ENCODE data around the gene PSD2. TPM values are rescaled to one million over a fixed set of nuclear protein-coding genes. Genes with fewer than 3 reads are reported as not detected.

Gene PSD2
- total and polyA plus RNA-seq, 10 of the 15 experiments (the other 5 are each of a cell fraction or from before 2014, with no cell fraction given) = 0.02 to 0.14 (median 0.03) TPM; not detected in 5

DNA sequence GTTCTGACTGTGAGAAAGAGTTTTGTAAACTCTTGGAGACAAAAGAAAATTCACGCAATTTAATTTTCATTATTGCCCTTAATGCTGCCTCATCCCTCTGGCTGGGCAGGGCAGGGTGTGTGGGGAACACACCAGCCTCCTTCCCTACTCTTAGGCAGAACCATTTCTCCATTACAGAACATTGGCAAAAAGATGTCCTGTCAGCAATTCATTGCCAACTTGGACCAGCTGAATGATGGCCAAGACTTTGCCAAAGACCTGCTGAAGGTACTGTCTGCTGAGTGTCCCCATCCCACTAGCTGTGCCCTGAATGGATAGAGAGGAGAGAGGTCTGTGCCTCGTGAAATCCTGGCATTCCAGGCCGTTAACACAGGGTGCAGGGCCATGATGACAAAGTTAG lies 37.9 kb downstream of the PSD2 start:
- no peaks in the 10 kb centered on the region for H3K4me1 ChIP-seq (ENCODE audit: control insufficient read depth, insufficient read depth, low read length)
- no TSS peak for BruUV-seq (replicated peaks)
- H3K27ac ChIP-seq (ENCODE audit: control insufficient read depth, insufficient read depth) = no peak overlapping the region
- no peak for ATAC-seq
- WGBS (ENCODE audit: insufficient coverage, insufficient replicate concordance, low lambda C conversion rate, missing lambda C conversion rate) = 24% methylated on average over 3 of the region's 3 CpGs
- TF ChIP-seq CHD2 (IDR thresholded peaks at IDR 0.05; ENCODE audit: borderline replicate concordance, low read depth, low read length) (no peak), KLF5 (IDR thresholded peaks at IDR 0.05; ENCODE audit: partially characterized antibody) (no peak), MXI1 (IDR thresholded peaks at IDR 0.05; ENCODE audit: low read depth, low read length) (no peak), CHD1 (IDR thresholded peaks at IDR 0.05; ENCODE audit: low read depth, low read length) (no peak), ATF7 (IDR thresholded peaks at IDR 0.05; ENCODE audit: low read depth) (no peak), RAD51 (IDR thresholded peaks at IDR 0.05) (no peak), NFXL1 (IDR thresholded peaks at IDR 0.05; ENCODE audit: borderline replicate concordance) (no peak)
- TF ChIP-seq, protein P1, sequence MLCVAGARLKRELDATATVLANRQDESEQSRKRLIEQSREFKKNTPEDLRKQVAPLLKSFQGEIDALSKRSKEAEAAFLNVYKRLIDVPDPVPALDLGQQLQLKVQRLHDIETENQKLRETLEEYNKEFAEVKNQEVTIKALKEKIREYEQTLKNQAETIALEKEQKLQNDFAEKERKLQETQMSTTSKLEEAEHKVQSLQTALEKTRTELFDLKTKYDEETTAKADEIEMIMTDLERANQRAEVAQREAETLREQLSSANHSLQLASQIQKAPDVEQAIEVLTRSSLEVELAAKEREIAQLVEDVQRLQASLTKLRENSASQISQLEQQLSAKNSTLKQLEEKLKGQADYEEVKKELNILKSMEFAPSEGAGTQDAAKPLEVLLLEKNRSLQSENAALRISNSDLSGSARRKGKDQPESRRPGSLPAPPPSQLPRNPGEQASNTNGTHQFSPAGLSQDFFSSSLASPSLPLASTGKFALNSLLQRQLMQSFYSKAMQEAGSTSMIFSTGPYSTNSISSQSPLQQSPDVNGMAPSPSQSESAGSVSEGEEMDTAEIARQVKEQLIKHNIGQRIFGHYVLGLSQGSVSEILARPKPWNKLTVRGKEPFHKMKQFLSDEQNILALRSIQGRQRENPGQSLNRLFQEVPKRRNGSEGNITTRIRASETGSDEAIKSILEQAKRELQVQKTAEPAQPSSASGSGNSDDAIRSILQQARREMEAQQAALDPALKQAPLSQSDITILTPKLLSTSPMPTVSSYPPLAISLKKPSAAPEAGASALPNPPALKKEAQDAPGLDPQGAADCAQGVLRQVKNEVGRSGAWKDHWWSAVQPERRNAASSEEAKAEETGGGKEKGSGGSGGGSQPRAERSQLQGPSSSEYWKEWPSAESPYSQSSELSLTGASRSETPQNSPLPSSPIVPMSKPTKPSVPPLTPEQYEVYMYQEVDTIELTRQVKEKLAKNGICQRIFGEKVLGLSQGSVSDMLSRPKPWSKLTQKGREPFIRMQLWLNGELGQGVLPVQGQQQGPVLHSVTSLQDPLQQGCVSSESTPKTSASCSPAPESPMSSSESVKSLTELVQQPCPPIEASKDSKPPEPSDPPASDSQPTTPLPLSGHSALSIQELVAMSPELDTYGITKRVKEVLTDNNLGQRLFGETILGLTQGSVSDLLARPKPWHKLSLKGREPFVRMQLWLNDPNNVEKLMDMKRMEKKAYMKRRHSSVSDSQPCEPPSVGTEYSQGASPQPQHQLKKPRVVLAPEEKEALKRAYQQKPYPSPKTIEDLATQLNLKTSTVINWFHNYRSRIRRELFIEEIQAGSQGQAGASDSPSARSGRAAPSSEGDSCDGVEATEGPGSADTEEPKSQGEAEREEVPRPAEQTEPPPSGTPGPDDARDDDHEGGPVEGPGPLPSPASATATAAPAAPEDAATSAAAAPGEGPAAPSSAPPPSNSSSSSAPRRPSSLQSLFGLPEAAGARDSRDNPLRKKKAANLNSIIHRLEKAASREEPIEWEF (IDR thresholded peaks at IDR 0.05; ENCODE audit: insufficient replicate concordance, low read depth, low read length) = no peak
- intact Hi-C loops (cut with micrococcal nuclease; ENCODE audit: unreplicated experiment) (no loop called here), in situ Hi-C loops (cut with MboI) (no loop called here)
- H3K4me2 ChIP-seq (ENCODE audit: control insufficient read depth, insufficient read depth) = no peak overlapping the region
- ChIA-PET SMC1A (ENCODE audit: uncharacterized antibody, unreplicated experiment) (interaction anchor here (1.1 kb wide), 1 partner anchor 10 kb away, joined by 3 read pairs; no protein-coding TSS in a partner anchor), CTCF (interaction anchor here (0.8 to 1.4 kb wide), 2 partner anchors 10 to 46 kb away, joined by 3 to 4 read pairs; no protein-coding TSS in a partner anchor), POLR2A (no interaction called here), RAD21 (ENCODE audit: unreplicated experiment) (no interaction called here)
- no peak overlapping the region for H2AFZ ChIP-seq (ENCODE audit: control insufficient read depth, low read depth, low read length)
- H3K4me3 ChIP-seq = no peak overlapping the region
- no peaks in the 10 kb centered on the region for H3K79me2 ChIP-seq (ENCODE audit: control insufficient read depth, insufficient read depth, low read length)
- no peak overlapping the region for H3K9ac ChIP-seq (ENCODE audit: control insufficient read depth, insufficient read depth, low read length)
- FAIRE-seq = no peak
- no peaks in the 10 kb centered on the region for H3K9me3 ChIP-seq (replicated peaks; ENCODE audit: control insufficient read depth, insufficient read depth, low read length)
- H3K27me3 ChIP-seq (replicated peaks in 1 of 2; ENCODE audit: control insufficient read depth in 2 of 2, insufficient read depth in 2 of 2, low read length in 1 of 2) = no peaks in the 10 kb centered on the region; a peak in 1 of 4 replicates
- DNase-seq (ENCODE audit: low read depth, low spot score) = no peak
- H4K20me1 ChIP-seq (ENCODE audit: control insufficient read depth, insufficient read depth) = no peaks in the 10 kb centered on the region
- H3K36me3 ChIP-seq (ENCODE audit: control insufficient read depth in 2 of 2, insufficient read depth in 2 of 2, low read length in 1 of 2) = no peaks in the 10 kb centered on the region

Data from GM12878 (cell line).